ENCODE results near the gene ASCL2. TPM values are rescaled to one million over a fixed set of nuclear protein-coding genes. Genes with fewer than 3 reads are reported as not detected.

ASCL2 gene
- total RNA-seq, 1 donor from 2014 or later: 0.96 TPM

- H3K9me3 Mint-ChIP-seq: no peaks in the 10 kb centered on the region
- no peaks in the 10 kb centered on the region for H3K27me3 Mint-ChIP-seq
- no peak overlapping the region for H3K4me3 Mint-ChIP-seq
- intact Hi-C loops (cut with micrococcal nuclease): loop anchor here (10.0 kb wide), 1 partner anchor 624 kb away; the partner anchor contains the start of gene CDKN1C
- peaks cover 5% of the 10 kb centered on the region for H3K4me1 Mint-ChIP-seq
- DNase-seq: peak; percentile 50
- no peaks in the 10 kb centered on the region for H3K36me3 Mint-ChIP-seq (ENCODE audit: low read depth)
- no peak overlapping the region for H3K27ac Mint-ChIP-seq
These were observed 9.7 kb downstream of the ASCL2 start for GRCh38 chr11:2260491-2261364.

- no peaks in the 10 kb centered on the region for H3K4me1 Mint-ChIP-seq
- peaks cover 2% of the 10 kb centered on the region for H3K27me3 Mint-ChIP-seq
- intact Hi-C loops (cut with micrococcal nuclease): loop anchor here (10.0 kb wide), 1 partner anchor 625 kb away; the partner anchor contains the start of gene CDKN1C
- H3K27ac Mint-ChIP-seq: no peak overlapping the region
- H3K9me3 Mint-ChIP-seq: no peaks in the 10 kb centered on the region
- DNase-seq: peak; percentile 44
- H3K36me3 Mint-ChIP-seq (ENCODE audit: low read depth): no peaks in the 10 kb centered on the region
- H3K4me3 Mint-ChIP-seq: no peak overlapping the region
These were observed 10.4 kb downstream of the ASCL2 start for GRCh38 chr11:2259897-2260451.

GRCh38 chr11:2259466-2259830 is 10.9 kb downstream of the ASCL2 start:
- no peak overlapping the region for H3K27ac Mint-ChIP-seq
- H3K9me3 Mint-ChIP-seq: no peaks in the 10 kb centered on the region
- DNase-seq: no peak
- H3K4me1 Mint-ChIP-seq: no peaks in the 10 kb centered on the region
- no peak overlapping the region for H3K4me3 Mint-ChIP-seq
- peaks cover 2% of the 10 kb centered on the region for H3K27me3 Mint-ChIP-seq
- H3K36me3 Mint-ChIP-seq (ENCODE audit: low read depth): no peaks in the 10 kb centered on the region
- intact Hi-C loops (cut with micrococcal nuclease): no loop called here

- no peaks in the 10 kb centered on the region for H3K36me3 Mint-ChIP-seq (ENCODE audit: low read depth)
- peaks cover 2% of the 10 kb centered on the region for H3K27me3 Mint-ChIP-seq
- H3K9me3 Mint-ChIP-seq: no peaks in the 10 kb centered on the region
- intact Hi-C loops (cut with micrococcal nuclease): no loop called here
- peak; percentile 53 for DNase-seq
- no peak overlapping the region for H3K27ac Mint-ChIP-seq
- H3K4me3 Mint-ChIP-seq: no peak overlapping the region
- no peaks in the 10 kb centered on the region for H3K4me1 Mint-ChIP-seq
These were observed 11.6 kb downstream of the ASCL2 start for GRCh38 chr11:2258501-2259465.

- intact Hi-C loops (cut with micrococcal nuclease): no loop called here
- H3K4me3 Mint-ChIP-seq: no peak overlapping the region
- H3K27ac Mint-ChIP-seq: no peak overlapping the region
- peak; percentile 50 for DNase-seq
- no peaks in the 10 kb centered on the region for H3K4me1 Mint-ChIP-seq
- no peaks in the 10 kb centered on the region for H3K9me3 Mint-ChIP-seq
- no peaks in the 10 kb centered on the region for H3K36me3 Mint-ChIP-seq (ENCODE audit: low read depth)
- H3K27me3 Mint-ChIP-seq: peaks cover 2% of the 10 kb centered on the region
These were observed 13.3 kb downstream of the ASCL2 start for GRCh38 chr11:2256951-2257700.

GRCh38 chr11:2256293-2256913 is 14.0 kb downstream of the ASCL2 start:
- H3K36me3 Mint-ChIP-seq (ENCODE audit: low read depth): no peaks in the 10 kb centered on the region
- DNase-seq: peak; percentile 49
- intact Hi-C loops (cut with micrococcal nuclease): no loop called here
- no peaks in the 10 kb centered on the region for H3K9me3 Mint-ChIP-seq
- H3K4me1 Mint-ChIP-seq: no peaks in the 10 kb centered on the region
- peaks cover 2% of the 10 kb centered on the region for H3K27me3 Mint-ChIP-seq
- H3K4me3 Mint-ChIP-seq: no peak overlapping the region
- H3K27ac Mint-ChIP-seq: no peak overlapping the region

GRCh38 chr11:2252018-2252417 is 18.4 kb downstream of the ASCL2 start:
- peak; percentile 27 for DNase-seq
- Mint-ChIP-seq H3K4me1 (no peaks in the 10 kb centered on the region), H3K27me3 (peaks cover 2% of the 10 kb centered on the region), H3K4me3 (no peak overlapping the region), H3K27ac (no peak overlapping the region), H3K36me3 (ENCODE audit: low read depth) (no peaks in the 10 kb centered on the region), H3K9me3 (no peaks in the 10 kb centered on the region)
- intact Hi-C loops (cut with micrococcal nuclease): no loop called here

- intact Hi-C loops (cut with micrococcal nuclease): no loop called here
- no peaks in the 10 kb centered on the region for H3K4me1 Mint-ChIP-seq
- H3K9me3 Mint-ChIP-seq: no peaks in the 10 kb centered on the region
- peaks cover 2% of the 10 kb centered on the region for H3K27me3 Mint-ChIP-seq
- H3K4me3 Mint-ChIP-seq: no peak overlapping the region
- DNase-seq: peak; percentile 45
- H3K27ac Mint-ChIP-seq: no peak overlapping the region
- no peaks in the 10 kb centered on the region for H3K36me3 Mint-ChIP-seq (ENCODE audit: low read depth)
These were observed 19.2 kb downstream of the ASCL2 start for GRCh38 chr11:2251138-2251537.

GRCh38 chr11:2250485-2250884 is 19.9 kb downstream of the ASCL2 start:
- Mint-ChIP-seq H3K27me3 (peaks cover 2% of the 10 kb centered on the region), H3K4me3 (no peak overlapping the region), H3K36me3 (ENCODE audit: low read depth) (no peaks in the 10 kb centered on the region), H3K9me3 (no peaks in the 10 kb centered on the region), H3K27ac (no peak overlapping the region), H3K4me1 (no peaks in the 10 kb centered on the region)
- peak; percentile 26 for DNase-seq
- intact Hi-C loops (cut with micrococcal nuclease): no loop called here

GRCh38 chr11:2250041-2250440 is 20.3 kb downstream of the ASCL2 start:
- H3K27ac Mint-ChIP-seq: no peak overlapping the region
- H3K4me1 Mint-ChIP-seq: no peaks in the 10 kb centered on the region
- H3K9me3 Mint-ChIP-seq: no peaks in the 10 kb centered on the region
- DNase-seq: no peak
- intact Hi-C loops (cut with micrococcal nuclease): no loop called here
- H3K4me3 Mint-ChIP-seq: no peak overlapping the region
- peaks cover under 1% of the 10 kb centered on the region for H3K27me3 Mint-ChIP-seq
- H3K36me3 Mint-ChIP-seq (ENCODE audit: low read depth): no peaks in the 10 kb centered on the region

GRCh38 chr11:2249189-2249916 is 21.0 kb downstream of the ASCL2 start:
- intact Hi-C loops (cut with micrococcal nuclease): no loop called here
- Mint-ChIP-seq H3K27ac (no peak overlapping the region), H3K9me3 (no peaks in the 10 kb centered on the region), H3K4me3 (no peak overlapping the region), H3K27me3 (peaks cover 7% of the 10 kb centered on the region), H3K36me3 (ENCODE audit: low read depth) (no peaks in the 10 kb centered on the region), H3K4me1 (no peaks in the 10 kb centered on the region)
- no peak for DNase-seq

GRCh38 chr11:2248762-2249161 is 21.6 kb downstream of the ASCL2 start:
- no peaks in the 10 kb centered on the region for H3K9me3 Mint-ChIP-seq
- intact Hi-C loops (cut with micrococcal nuclease): no loop called here
- no peak for DNase-seq

More at GRCh38 chr11:2248762-2249161, 21.6 kb downstream of the ASCL2 start:
- Mint-ChIP-seq H3K4me3 (no peak overlapping the region), H3K4me1 (no peaks in the 10 kb centered on the region), H3K27ac (no peak overlapping the region), H3K27me3 (peaks cover 12% of the 10 kb centered on the region), H3K36me3 (ENCODE audit: low read depth) (no peaks in the 10 kb centered on the region)
